Gastroesophageal sphincter (tissue), 4 donors: ENCODE results near the gene PLXNA2. TPM values are rescaled to one million over a fixed set of nuclear protein-coding genes. Genes with fewer than 3 reads are reported as not detected.
A peak's percentile ranks its signal among the peaks of the same experiment; 100 is the strongest.

Experiments
- ATAC-seq: fragments of 150-250 bp; one replicate; pipeline ENCODE4 v1.9.1; 2016; ENCODE audit warnings: mild to moderate bottlenecking, moderate library complexity
- H3K27ac ChIP-seq, 4 donors: fragments of 200-600 bp; sonication (generic) in 3 of 4; 1 replicate in 3 of 4; 2 replicates in 1 of 4; pipeline ENCODE4 v1.5.1; 2016 to 2019
- H3K27me3 ChIP-seq: fragments of 200-600 bp; sonication (generic); one replicate; pipeline ENCODE4 v1.5.1; 2019
- H3K36me3 ChIP-seq, 2 donors: fragments of 200-600 bp; sonication (generic); one replicate each; pipeline ENCODE4 v1.5.1; 2019; ENCODE audit warnings: control low read depth in 1 of 2
- H3K4me1 ChIP-seq, 3 donors: fragments of 200-600 bp; sonication (generic); 1 replicate in 2 of 3; 2 replicates in 1 of 3; pipeline ENCODE4 v1.5.1; 2016 to 2019; ENCODE audit warnings: control low read depth in 2 of 3
- H3K4me3 ChIP-seq, 2 donors: fragments of 200-600 bp; sonication (generic); one replicate each; pipeline ENCODE4 v1.5.1; 2019; ENCODE audit warnings: mild to moderate bottlenecking in 1 of 2, moderate library complexity in 1 of 2
- H3K9me3 ChIP-seq, 3 donors: fragments of 200-600 bp; sonication (generic); one replicate each; pipeline ENCODE4 v1.5.1; 2017 to 2019; ENCODE audit warnings: control low read depth in 2 of 3
- EP300 ChIP-seq: sonication (generic); formaldehyde crosslinking; IDR thresholded peaks from one replicate; pipeline ENCODE4 v1.6.1; 2017; ENCODE audit warnings: antibody characterized with exemption, mild to moderate bottlenecking
- POLR2A ChIP-seq, 2 donors: fragments of 450-650 bp; IDR thresholded peaks; one replicate each; pipeline ENCODE4 v1.6.1; 2017; ENCODE audit warnings: antibody characterized with exemption in 2 of 2, mild to moderate bottlenecking in 2 of 2, moderate library complexity in 1 of 2
- POLR2AphosphoS5 ChIP-seq: sonication (generic); formaldehyde crosslinking; IDR thresholded peaks from one replicate; pipeline ENCODE4 v1.6.1; 2017; ENCODE audit warnings: antibody characterized with exemption
- WGBS, 2 donors: methylation state at CpG; one replicate each; pipeline ENCODE4 v1.1.5; 2018; ENCODE audit warnings: low coverage in 1 of 2; 5-methylcytosine and 5-hydroxymethylcytosine counted together
- total RNA-seq, 4 donors: library from RNA; depleted of rRNA; stranded (reverse); fragments of >200 nt; gene quantifications; one replicate each; pipeline ENCODE4 v1.1.0, GENCODE V29; 2016
- TF ChIP-seq, protein P1 (sequence below), 4 experiments: fragments of 200-600 bp in 2 of 4; fragments of 450-650 bp in 2 of 4; sonication (generic) in 1 of 4; IDR thresholded peaks; one replicate each; pipeline ENCODE4 v1.5.1; 2017 to 2019; ENCODE audit warnings: antibody characterized with exemption in 4 of 4, mild to moderate bottlenecking in 2 of 4, moderate library complexity in 2 of 4

Gene PLXNA2
- total RNA-seq, 4 donors from 2014 or later = 12.5 to 38.3 (median 32.0) TPM

DNA sequence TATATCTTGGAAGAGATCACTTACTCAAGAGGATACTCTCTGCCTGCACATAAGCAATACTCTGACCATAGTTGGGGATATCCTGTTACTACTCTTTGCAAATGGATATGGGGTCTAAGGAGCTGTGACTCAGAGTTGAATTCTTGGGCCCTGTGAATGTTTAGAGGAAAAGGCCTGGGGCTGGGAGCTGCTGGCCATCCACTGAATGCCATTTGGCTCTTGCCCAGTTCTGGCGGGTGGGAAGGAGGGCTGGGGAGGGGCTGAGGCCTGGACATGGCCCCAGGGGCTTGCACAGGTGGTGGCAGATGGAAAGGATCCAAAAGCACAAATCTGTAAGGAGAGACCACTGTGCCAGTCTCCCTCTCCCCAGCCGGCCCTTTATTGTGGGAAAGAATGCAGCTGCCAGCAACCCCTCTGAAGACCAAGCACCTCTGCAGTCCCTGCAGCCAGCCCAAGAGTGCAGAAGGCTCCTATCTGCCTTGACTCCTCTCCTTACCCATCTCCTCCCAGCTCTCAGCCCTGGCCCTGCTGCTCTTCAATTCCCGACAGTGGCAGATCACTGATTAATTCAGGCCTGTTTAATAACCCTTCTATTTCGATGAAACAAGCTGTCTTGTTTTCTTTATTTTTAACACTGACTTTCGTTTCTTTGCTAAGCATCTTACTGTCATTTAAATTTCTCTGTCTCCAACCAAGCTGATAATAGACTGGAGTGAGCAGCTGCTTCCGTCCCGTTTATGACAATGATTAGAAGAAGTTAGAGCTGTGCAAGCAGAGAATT, 12.1 kb downstream of the PLXNA2 start:
- H3K27ac ChIP-seq = peak overlapping the region; percentile 31 to 91 (median 83)
- no peak for ATAC-seq
- 8 to 19% methylated on average over 4 to 6 of the region's 7 CpGs for WGBS, 2 donors
- no peaks in the 10 kb centered on the region for H3K27me3 ChIP-seq
- H3K4me3 ChIP-seq = no peak overlapping the region
- peak; percentile 13 for TF ChIP-seq POLR2AphosphoS5
- TF ChIP-seq, protein P1, sequence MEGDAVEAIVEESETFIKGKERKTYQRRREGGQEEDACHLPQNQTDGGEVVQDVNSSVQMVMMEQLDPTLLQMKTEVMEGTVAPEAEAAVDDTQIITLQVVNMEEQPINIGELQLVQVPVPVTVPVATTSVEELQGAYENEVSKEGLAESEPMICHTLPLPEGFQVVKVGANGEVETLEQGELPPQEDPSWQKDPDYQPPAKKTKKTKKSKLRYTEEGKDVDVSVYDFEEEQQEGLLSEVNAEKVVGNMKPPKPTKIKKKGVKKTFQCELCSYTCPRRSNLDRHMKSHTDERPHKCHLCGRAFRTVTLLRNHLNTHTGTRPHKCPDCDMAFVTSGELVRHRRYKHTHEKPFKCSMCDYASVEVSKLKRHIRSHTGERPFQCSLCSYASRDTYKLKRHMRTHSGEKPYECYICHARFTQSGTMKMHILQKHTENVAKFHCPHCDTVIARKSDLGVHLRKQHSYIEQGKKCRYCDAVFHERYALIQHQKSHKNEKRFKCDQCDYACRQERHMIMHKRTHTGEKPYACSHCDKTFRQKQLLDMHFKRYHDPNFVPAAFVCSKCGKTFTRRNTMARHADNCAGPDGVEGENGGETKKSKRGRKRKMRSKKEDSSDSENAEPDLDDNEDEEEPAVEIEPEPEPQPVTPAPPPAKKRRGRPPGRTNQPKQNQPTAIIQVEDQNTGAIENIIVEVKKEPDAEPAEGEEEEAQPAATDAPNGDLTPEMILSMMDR (IDR thresholded peaks at IDR 0.05) = no peak
- no peaks in the 10 kb centered on the region for H3K9me3 ChIP-seq
- H3K36me3 ChIP-seq = no peaks in the 10 kb centered on the region
- peaks cover 34 to 100% (median 67%) of the 10 kb centered on the region in 3 donors for H3K4me1 ChIP-seq

- Histone ChIP-seq H3K4me3 (no peak overlapping the region), H3K9me3 (no peaks in the 10 kb centered on the region), H3K27ac (peak overlapping the region; percentile 55 to 91 (median 83)), H3K36me3 (no peaks in the 10 kb centered on the region), H3K4me1 (peaks cover 42 to 100% (median 69%) of the 10 kb centered on the region in 3 donors), H3K27me3 (no peaks in the 10 kb centered on the region)
- TF ChIP-seq EP300 (no peak), POLR2A (IDR thresholded peaks at IDR 0.05) (no peak), POLR2AphosphoS5 (no peak)
- TF ChIP-seq, protein P1 (IDR thresholded peaks at IDR 0.05) = no peak
- ATAC-seq = peak; percentile 10
- WGBS, 2 donors = 51 to 57% methylated on average over 6 to 8 of the region's 15 CpGs
These were observed 13.3 kb downstream of the PLXNA2 start for GRCh38 chr1:208230668-208231529.

DNA sequence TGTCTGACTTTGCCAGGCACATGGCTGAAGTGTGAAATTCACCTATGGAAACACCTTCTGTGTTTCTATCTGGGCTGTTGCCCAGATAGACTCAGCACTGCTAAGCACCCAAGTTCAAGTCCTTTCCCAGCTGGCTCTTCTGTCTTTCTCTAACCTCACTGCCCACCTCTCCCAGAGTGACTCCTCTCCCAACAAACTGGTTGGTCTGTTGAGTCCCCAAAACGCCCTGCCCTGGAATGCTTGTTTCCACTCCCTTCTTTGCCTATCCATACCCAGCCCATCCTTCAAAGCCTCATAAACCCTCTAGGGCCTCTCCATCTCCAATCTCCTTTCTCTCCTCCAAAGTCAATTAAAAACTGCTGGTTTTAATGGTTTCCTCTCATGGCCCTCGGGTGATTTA, 15.6 kb downstream of the PLXNA2 start:
- Histone ChIP-seq H3K4me3 (no peak overlapping the region), H3K27me3 (no peaks in the 10 kb centered on the region), H3K27ac (peak overlapping the region; percentile 70 to 83 (median 73)), H3K36me3 (no peaks in the 10 kb centered on the region), H3K4me1 (peaks cover 29 to 94% (median 48%) of the 10 kb centered on the region in 3 donors), H3K9me3 (no peaks in the 10 kb centered on the region)
- TF ChIP-seq POLR2A (IDR thresholded peaks at IDR 0.05) (no peak), POLR2AphosphoS5 (no peak), EP300 (no peak)
- TF ChIP-seq, protein P1 (IDR thresholded peaks at IDR 0.05) = no peak
- no peak for ATAC-seq
- 92 to 100% methylated on average over 1 to 2 of the region's 2 CpGs for WGBS, 2 donors

DNA sequence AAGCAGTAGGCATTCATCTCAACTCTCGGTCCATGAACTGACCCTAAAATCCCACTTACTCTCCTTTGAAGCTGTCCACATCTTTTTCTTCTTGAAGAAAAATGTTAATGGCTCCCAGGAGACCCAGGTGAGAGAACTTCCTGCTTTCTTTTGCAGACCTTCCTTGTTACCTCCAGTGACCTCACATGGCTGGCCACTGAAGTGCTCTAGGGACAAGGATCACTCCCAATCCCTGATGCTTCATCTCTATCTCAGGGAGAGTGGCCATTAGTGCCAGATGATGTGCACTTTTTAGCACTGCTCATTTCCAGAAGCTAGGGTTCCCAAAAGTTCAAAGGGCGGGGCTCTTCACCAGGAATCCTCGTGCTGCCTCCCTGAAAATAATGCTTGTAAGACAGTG, 16.2 kb downstream of the PLXNA2 start:
- H3K4me3 ChIP-seq = no peak overlapping the region
- no peaks in the 10 kb centered on the region for H3K36me3 ChIP-seq
- H3K27ac ChIP-seq = peak overlapping the region; percentile 70 to 83 (median 73)
- ATAC-seq = no peak
- no peak for TF ChIP-seq POLR2A (IDR thresholded peaks at IDR 0.05)
- TF ChIP-seq, protein P1 (IDR thresholded peaks at IDR 0.05) = no peak
- TF ChIP-seq EP300 = no peak
- no peak for TF ChIP-seq POLR2AphosphoS5
- H3K27me3 ChIP-seq = no peaks in the 10 kb centered on the region
- H3K9me3 ChIP-seq = no peaks in the 10 kb centered on the region
- H3K4me1 ChIP-seq = peaks cover 25 to 94% (median 46%) of the 10 kb centered on the region in 3 donors
- 27 to 65% methylated on average over 1 to 2 of the region's 3 CpGs for WGBS, 2 donors
